Thyroid gland (tissue), 4 donors: Measurements from ENCODE around the gene ADAMTS17. TPM values are rescaled to one million over a fixed set of nuclear protein-coding genes. Genes with fewer than 3 reads are reported as not detected.

Experiments used
- DNase-seq, 2 donors: peaks; one replicate each; pipeline ENCODE4 v3.0.0-alpha.2; 2019
- H3K27ac ChIP-seq, 3 donors: fragments of 200-600 bp; sonication (generic); 1 replicate in 2 of 3; 2 replicates in 1 of 3; pipeline ENCODE4 v1.5.1; 2016 to 2019; ENCODE audit warnings: mild to moderate bottlenecking in 1 of 3, moderate library complexity in 1 of 3
- H3K27me3 ChIP-seq: fragments of 200-600 bp; sonication (generic); one replicate; pipeline ENCODE4 v1.5.1; 2019
- H3K36me3 ChIP-seq, 2 donors: fragments of 200-600 bp; sonication (generic); one replicate each; pipeline ENCODE4 v1.5.1; 2016 to 2019
- H3K4me1 ChIP-seq, 2 donors: fragments of 200-600 bp; sonication (generic); one replicate each; pipeline ENCODE4 v1.5.1; 2017 to 2019
- H3K4me3 ChIP-seq, 3 donors: fragments of 200-600 bp; sonication (generic); replicated peaks in 1 of 3; 1 replicate in 2 of 3; 2 replicates in 1 of 3; pipeline ENCODE4 v1.5.1; 2016; ENCODE audit warnings: mild to moderate bottlenecking in 1 of 3
- H3K9me3 ChIP-seq: fragments of 200-600 bp; sonication (generic); one replicate; pipeline ENCODE4 v1.5.1; 2017
- POLR2A ChIP-seq, 2 donors: fragments of 450-650 bp; IDR thresholded peaks; one replicate each; pipeline ENCODE4 v1.6.1; 2017; ENCODE audit warnings: antibody characterized with exemption in 2 of 2, mild to moderate bottlenecking in 2 of 2, moderate library complexity in 1 of 2
- WGBS, 2 donors: methylation state at CpG; one replicate each; pipeline ENCODE4 v1.1.5; 2017; 5-methylcytosine and 5-hydroxymethylcytosine counted together
- intact Hi-C: fragments of 100-400 bp; cut with DNase I; formaldehyde crosslinking; loops from one replicate; pipeline ENCODE4 v1.15.1; 2023
- total RNA-seq, 4 donors: library from RNA; depleted of rRNA; stranded (reverse); fragments of >200 nt; gene quantifications; one replicate each; pipeline ENCODE4 v1.2.3, GENCODE V29; 2016
- TF ChIP-seq, protein P1 (sequence below), 6 experiments: fragments of 200-600 bp in 3 of 6; fragments of 450-650 bp in 3 of 6; sonication (generic) in 3 of 6; IDR thresholded peaks; one replicate each; pipeline ENCODE4 v1.5.1; 2016 to 2019; ENCODE audit warnings: antibody characterized with exemption in 6 of 6, mild to moderate bottlenecking in 2 of 6, inconsistent platforms in 1 of 6, moderate library complexity in 1 of 6

The ADAMTS17 gene
- total RNA-seq, 4 donors from 2014 or later = 3.5 to 667 (median 5.3) TPM

DNA sequence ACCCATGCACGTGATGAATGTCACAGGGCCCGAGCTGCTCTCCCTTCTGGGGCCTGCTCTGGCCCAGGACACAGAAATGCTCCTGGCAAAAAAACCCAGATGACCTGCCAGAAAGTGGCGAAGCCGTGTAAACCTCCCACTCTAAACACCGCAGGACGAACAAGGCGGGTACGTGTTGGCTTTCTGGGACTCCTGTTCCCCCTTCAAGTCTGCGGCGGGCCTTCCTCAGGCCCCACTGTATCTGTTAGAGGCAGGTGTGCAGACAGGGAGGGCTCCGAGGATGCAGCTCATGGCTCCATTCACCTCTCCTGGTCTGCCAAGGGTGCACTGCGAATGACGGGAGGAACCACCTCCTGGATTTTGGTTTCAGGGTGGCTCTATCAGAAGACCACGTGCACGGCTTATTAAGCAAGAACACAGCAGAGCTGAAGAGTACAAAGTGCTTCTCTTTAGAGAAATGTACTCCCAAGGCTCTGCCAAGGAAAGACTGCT is 173.8 kb downstream of the ADAMTS17 start:
- Histone ChIP-seq H3K4me1 (peaks cover 3 to 6% of the 10 kb centered on the region in 2 donors), H3K9me3 (no peaks in the 10 kb centered on the region), H3K36me3 (no peaks in the 10 kb centered on the region), H3K4me3 (no peak overlapping the region), H3K27me3 (no peaks in the 10 kb centered on the region), H3K27ac (no peak overlapping the region)
- peak; percentile 52 to 54 for DNase-seq
- no peak for TF ChIP-seq POLR2A (IDR thresholded peaks at IDR 0.05)
- TF ChIP-seq, protein P1, sequence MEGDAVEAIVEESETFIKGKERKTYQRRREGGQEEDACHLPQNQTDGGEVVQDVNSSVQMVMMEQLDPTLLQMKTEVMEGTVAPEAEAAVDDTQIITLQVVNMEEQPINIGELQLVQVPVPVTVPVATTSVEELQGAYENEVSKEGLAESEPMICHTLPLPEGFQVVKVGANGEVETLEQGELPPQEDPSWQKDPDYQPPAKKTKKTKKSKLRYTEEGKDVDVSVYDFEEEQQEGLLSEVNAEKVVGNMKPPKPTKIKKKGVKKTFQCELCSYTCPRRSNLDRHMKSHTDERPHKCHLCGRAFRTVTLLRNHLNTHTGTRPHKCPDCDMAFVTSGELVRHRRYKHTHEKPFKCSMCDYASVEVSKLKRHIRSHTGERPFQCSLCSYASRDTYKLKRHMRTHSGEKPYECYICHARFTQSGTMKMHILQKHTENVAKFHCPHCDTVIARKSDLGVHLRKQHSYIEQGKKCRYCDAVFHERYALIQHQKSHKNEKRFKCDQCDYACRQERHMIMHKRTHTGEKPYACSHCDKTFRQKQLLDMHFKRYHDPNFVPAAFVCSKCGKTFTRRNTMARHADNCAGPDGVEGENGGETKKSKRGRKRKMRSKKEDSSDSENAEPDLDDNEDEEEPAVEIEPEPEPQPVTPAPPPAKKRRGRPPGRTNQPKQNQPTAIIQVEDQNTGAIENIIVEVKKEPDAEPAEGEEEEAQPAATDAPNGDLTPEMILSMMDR (IDR thresholded peaks at IDR 0.05) = no peak
- intact Hi-C loops = no loop called here
- WGBS, 2 donors = 45 to 51% methylated on average over 14 to 15 of the region's 15 CpGs

DNA sequence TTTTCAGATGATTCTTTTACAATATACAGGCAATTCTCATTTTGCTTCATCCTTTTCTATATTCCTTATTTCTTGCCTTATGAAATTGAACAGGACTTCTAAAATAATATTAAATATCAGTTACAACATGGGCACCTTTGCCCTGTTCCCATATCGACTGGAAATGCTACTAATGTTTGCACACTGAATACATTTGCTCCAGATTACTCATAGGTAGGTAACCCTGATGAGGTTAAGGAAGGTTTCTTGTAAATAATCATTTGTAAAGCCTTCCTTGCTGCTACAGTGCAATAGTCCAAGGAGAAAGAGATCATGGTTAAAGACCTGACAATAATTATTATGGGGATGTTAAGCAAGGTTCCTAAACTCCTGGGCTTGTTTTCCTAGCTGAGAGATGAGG is 175.5 kb downstream of the ADAMTS17 start:
- H3K4me1 ChIP-seq = peaks cover 3 to 6% of the 10 kb centered on the region in 2 donors
- TF ChIP-seq POLR2A (IDR thresholded peaks at IDR 0.05) = no peak
- TF ChIP-seq, protein P1 (IDR thresholded peaks at IDR 0.05) = no peak
- H3K27me3 ChIP-seq = no peaks in the 10 kb centered on the region
- H3K36me3 ChIP-seq = no peaks in the 10 kb centered on the region
- DNase-seq = no peak
- no peak overlapping the region for H3K4me3 ChIP-seq
- no peaks in the 10 kb centered on the region for H3K9me3 ChIP-seq
- WGBS, 2 donors = 89 to 92% methylated on average over 1 of the region's 1 CpG
- intact Hi-C loops = no loop called here
- no peak overlapping the region for H3K27ac ChIP-seq

DNA sequence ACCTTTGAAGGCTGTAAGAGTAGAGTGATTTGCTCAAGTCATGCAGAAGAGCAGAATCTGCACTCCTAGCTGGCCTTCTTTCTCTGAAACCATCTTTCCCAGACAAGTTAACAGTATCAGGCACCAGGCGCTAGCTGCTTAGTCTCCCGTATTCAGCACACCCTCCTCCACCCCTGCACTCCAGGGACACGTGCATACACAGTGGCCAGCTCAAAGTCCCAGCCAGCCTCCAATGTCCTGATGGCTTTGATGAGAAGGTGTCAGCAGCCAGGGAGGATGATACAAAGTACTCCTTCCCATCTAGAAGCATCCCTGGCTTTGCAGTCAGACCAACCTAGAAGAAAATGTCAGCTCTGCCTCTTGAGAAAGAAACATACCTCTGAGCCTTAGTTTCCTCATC is 177.8 kb downstream of the ADAMTS17 start:
- Histone ChIP-seq H3K4me1 (peaks cover 0 to 3% of the 10 kb centered on the region in 2 donors), H3K9me3 (no peaks in the 10 kb centered on the region), H3K36me3 (no peaks in the 10 kb centered on the region), H3K27me3 (no peaks in the 10 kb centered on the region), H3K4me3 (no peak overlapping the region), H3K27ac (no peak overlapping the region)
- DNase-seq = no peak
- 94 to 95% methylated on average over 3 of the region's 3 CpGs for WGBS, 2 donors
- intact Hi-C loops = no loop called here
- TF ChIP-seq, protein P1 (IDR thresholded peaks at IDR 0.05) = no peak
- no peak for TF ChIP-seq POLR2A (IDR thresholded peaks at IDR 0.05)

DNA sequence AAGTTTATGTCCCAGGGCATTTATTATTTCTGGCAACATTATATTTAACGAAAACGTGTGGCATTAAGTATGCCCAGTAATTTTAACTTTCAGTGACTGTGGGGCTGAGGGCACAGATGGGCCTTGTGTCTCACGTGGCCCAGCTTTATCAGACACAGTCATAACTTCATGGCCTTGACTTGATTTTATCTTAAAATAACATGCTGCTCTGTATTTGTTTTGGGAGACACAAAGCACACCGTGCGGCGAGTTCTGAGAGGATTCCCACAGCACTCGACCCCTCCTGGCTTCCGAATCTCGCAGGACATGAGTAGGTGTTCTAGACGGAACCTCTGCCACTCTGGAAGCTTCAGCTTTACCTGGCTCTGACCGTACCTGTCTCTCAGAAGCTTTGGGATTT is 180.8 kb downstream of the ADAMTS17 start:
- H3K9me3 ChIP-seq = no peaks in the 10 kb centered on the region
- no peak for TF ChIP-seq POLR2A (IDR thresholded peaks at IDR 0.05)
- TF ChIP-seq, protein P1 (IDR thresholded peaks at IDR 0.05) = no peak
- no peaks in the 10 kb centered on the region for H3K4me1 ChIP-seq
- intact Hi-C loops = no loop called here
- DNase-seq = no peak
- no peak overlapping the region for H3K4me3 ChIP-seq
- WGBS, 2 donors = 76 to 79% methylated on average over 11 of the region's 11 CpGs
- no peak overlapping the region for H3K27ac ChIP-seq
- no peaks in the 10 kb centered on the region for H3K36me3 ChIP-seq
- no peaks in the 10 kb centered on the region for H3K27me3 ChIP-seq

DNA sequence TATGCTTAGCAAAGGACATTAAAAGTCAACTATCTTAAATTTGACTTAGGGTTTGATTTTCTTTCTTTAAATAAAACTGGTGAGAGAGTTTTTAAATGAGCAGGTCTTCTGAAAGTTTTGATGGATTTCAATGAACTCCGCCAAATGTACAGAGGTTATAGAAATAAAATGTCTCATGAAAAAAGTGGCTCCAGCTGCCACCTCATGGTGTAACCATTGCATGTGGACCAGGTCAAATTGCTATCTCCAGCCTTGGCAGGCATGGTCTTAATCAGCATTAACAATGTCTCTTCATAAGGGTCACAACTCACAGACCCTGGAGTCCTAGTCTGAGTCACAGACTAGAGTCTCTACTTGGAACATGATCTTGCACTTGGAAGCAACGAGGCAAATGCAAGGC is 182.3 kb downstream of the ADAMTS17 start:
- 64 to 77% methylated on average over 2 of the region's 2 CpGs for WGBS, 2 donors
- Histone ChIP-seq H3K27me3 (no peaks in the 10 kb centered on the region), H3K4me1 (no peaks in the 10 kb centered on the region), H3K27ac (no peak overlapping the region), H3K4me3 (no peak overlapping the region), H3K9me3 (no peaks in the 10 kb centered on the region), H3K36me3 (no peaks in the 10 kb centered on the region)
- intact Hi-C loops = no loop called here
- no peak for DNase-seq
- TF ChIP-seq, protein P1 (IDR thresholded peaks at IDR 0.05) = no peak
- TF ChIP-seq POLR2A (IDR thresholded peaks at IDR 0.05) = no peak
